CD14-positive monocyte (primary cell): ENCODE data around the gene CAPN9. TPM values are rescaled to one million over a fixed set of nuclear protein-coding genes. Genes with fewer than 3 reads are reported as not detected.

ENCODE experiments used
- DNase-seq, 3 donors: peaks; one replicate each; pipeline ENCODE4 v3.0.0-alpha.2; 2011 to 2022
- H2AFZ ChIP-seq: 2 replicates; pipeline ENCODE4 v1.6.0; 2012; ENCODE audit warnings: mild to moderate bottlenecking, low read depth, low read length, inconsistent platforms; ENCODE audit not compliant: insufficient read depth, poor library complexity, severe bottlenecking
- H3K27ac ChIP-seq, 2 donors: 1 replicate in 1 of 2; 2 replicates in 1 of 2; pipeline ENCODE4 v1.5.1; 2012 to 2013; ENCODE audit warnings: low read length in 2 of 2, control low read depth in 1 of 2, inconsistent platforms in 1 of 2, low read depth in 1 of 2, mild to moderate bottlenecking in 1 of 2
- H3K27me3 ChIP-seq, 2 donors: one replicate each; pipeline versions ENCODE4 v1.6.0 to v1.6.1; 2011 to 2013; ENCODE audit warnings: low read length in 2 of 2; ENCODE audit not compliant: control insufficient read depth in 2 of 2, insufficient read depth in 2 of 2
- H3K36me3 ChIP-seq, 2 donors: replicated peaks in 1 of 2; 1 replicate in 1 of 2; 2 replicates in 1 of 2; pipeline versions ENCODE4 v1.5.1 to v1.6.1; 2012 to 2013; ENCODE audit warnings: low read length in 2 of 2, control low read depth in 1 of 2, inconsistent platforms in 1 of 2, mild to moderate bottlenecking in 1 of 2; ENCODE audit not compliant: insufficient read depth in 2 of 2, control insufficient read depth in 1 of 2
- H3K4me1 ChIP-seq, 2 donors: 1 replicate in 1 of 2; 2 replicates in 1 of 2; pipeline versions ENCODE4 v1.5.1 to v1.6.1; 2012 to 2013; ENCODE audit warnings: low read length in 2 of 2, control low read depth in 1 of 2, inconsistent platforms in 1 of 2, mild to moderate bottlenecking in 1 of 2, moderate library complexity in 1 of 2; ENCODE audit not compliant: insufficient read depth in 2 of 2, control insufficient read depth in 1 of 2
- H3K4me2 ChIP-seq: replicated peaks from 2 replicates; pipeline ENCODE3; 2012; ENCODE audit warnings: low read length, moderate library complexity, mild to moderate bottlenecking; ENCODE audit not compliant: poor library complexity, severe bottlenecking; ENCODE audit errors: extremely low read depth
- H3K4me3 ChIP-seq, 3 experiments: fragments of 200-600 bp in 1 of 3; sonication (generic) in 1 of 3; replicated peaks in 1 of 3; 1 replicate in 2 of 3; 2 replicates in 1 of 3; pipeline ENCODE4 v1.5.1; 2011 to 2013; ENCODE audit warnings: low read length in 3 of 3, mild to moderate bottlenecking in 3 of 3, control low read depth in 2 of 3, low read depth in 2 of 3, inconsistent platforms in 1 of 3, moderate library complexity in 1 of 3
- H3K79me2 ChIP-seq: 2 replicates; pipeline ENCODE4 v1.6.0; 2012; ENCODE audit warnings: mild to moderate bottlenecking, control low read depth, inconsistent platforms, low read length, moderate library complexity; ENCODE audit not compliant: insufficient read depth
- H3K9ac ChIP-seq: 2 replicates; pipeline ENCODE4 v1.6.0; 2017; ENCODE audit warnings: low read length, mild to moderate bottlenecking; ENCODE audit not compliant: insufficient read depth, poor library complexity, severe bottlenecking
- H3K9me3 ChIP-seq, 2 donors: replicated peaks in 1 of 2; 1 replicate in 1 of 2; 2 replicates in 1 of 2; pipeline versions ENCODE4 v1.5.1 to v1.6.1; 2012 to 2013; ENCODE audit warnings: low read length in 2 of 2, control low read depth in 1 of 2; ENCODE audit not compliant: control insufficient read depth in 1 of 2, insufficient read depth in 1 of 2
- H4K20me1 ChIP-seq: 2 replicates; pipeline ENCODE4 v1.6.0; 2012; ENCODE audit warnings: mild to moderate bottlenecking, low read length, control low read depth, moderate library complexity; ENCODE audit not compliant: insufficient read depth
- H3K27ac Mint-ChIP-seq, 7 donors: one replicate each; pipeline ENCODE4 v1.8.0; 2020; ENCODE audit warnings: mild to moderate bottlenecking in 7 of 7, mixed read lengths in 7 of 7, moderate library complexity in 6 of 7, inconsistent platforms in 2 of 7
- H3K27me3 Mint-ChIP-seq, 3 donors: one replicate each; pipeline ENCODE4 v1.8.0; 2021 to 2022; ENCODE audit warnings: low read depth in 3 of 3, mild to moderate bottlenecking in 3 of 3, mixed read lengths in 3 of 3, moderate library complexity in 3 of 3, inconsistent platforms in 1 of 3
- H3K36me3 Mint-ChIP-seq, 2 donors: one replicate each; pipeline ENCODE4 v1.8.0; 2020; ENCODE audit warnings: mixed read lengths in 2 of 2, inconsistent platforms in 1 of 2, mild to moderate bottlenecking in 1 of 2
- H3K4me1 Mint-ChIP-seq: one replicate; pipeline ENCODE4 v1.8.0; 2020; ENCODE audit warnings: mild to moderate bottlenecking, mixed read lengths
- H3K4me3 Mint-ChIP-seq, 2 donors: one replicate each; pipeline ENCODE4 v1.8.0; 2020; ENCODE audit warnings: mild to moderate bottlenecking in 2 of 2, mixed read lengths in 2 of 2, moderate library complexity in 1 of 2
- H3K9me3 Mint-ChIP-seq, 7 donors: one replicate each; pipeline ENCODE4 v1.8.0; 2020 to 2022; ENCODE audit warnings: mixed read lengths in 7 of 7, mild to moderate bottlenecking in 6 of 7, moderate library complexity in 6 of 7, inconsistent platforms in 2 of 7
- CTCF ChIP-seq: fragments of 200-600 bp; IDR thresholded peaks from one replicate; pipeline ENCODE4 v1.8.0; 2022; ENCODE audit warnings: antibody characterized with exemption, mild to moderate bottlenecking
- WGBS: methylation state at CpG from one replicate; pipeline ENCODE4 v1.1.5; 2013; ENCODE audit warnings: missing lambda C conversion rate; ENCODE audit not compliant: insufficient coverage; 5-methylcytosine and 5-hydroxymethylcytosine counted together
- intact Hi-C, 2 donors: fragments of 100-400 bp; cut with micrococcal nuclease; formaldehyde crosslinking; loops; one replicate each; pipeline versions ENCODE4 v1.15.0 to v1.15.1; 2023
- polyA plus RNA-seq, 3 donors: library from polyadenylated mRNA; depleted of rRNA in 1 of 3; unstranded in 2 of 3; stranded (reverse) in 1 of 3; fragments of 300-500 nt in 2 of 3; fragments of >200 nt in 1 of 3; fragmentation: Illumina TruSeq in 2 of 3; gene quantifications; 1 replicate in 2 of 3; 2 replicates in 1 of 3; pipeline ENCODE4 v1.2.3, GENCODE V29; 2012 to 2021

CAPN9 gene
- polyA plus RNA-seq, 3 donors = not detected

DNA sequence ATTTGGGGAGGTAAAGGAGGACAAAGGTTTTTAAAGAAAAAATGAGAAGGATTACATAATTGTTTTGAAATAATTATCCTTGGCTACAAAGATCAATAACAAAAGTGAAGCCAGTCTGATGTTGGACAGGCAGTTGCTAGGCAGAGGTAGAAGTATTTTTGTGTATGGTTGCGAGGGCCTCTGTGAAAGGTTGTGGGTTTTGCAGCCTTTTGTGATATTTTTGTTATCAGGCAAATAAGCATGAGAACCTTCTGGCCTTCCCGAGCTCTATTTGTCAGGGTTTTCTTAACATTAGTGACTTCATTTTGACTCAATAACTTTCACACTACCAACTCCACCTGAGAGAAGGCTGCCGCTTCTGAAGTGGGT is 39.2 kb downstream of the CAPN9 start:
- Mint-ChIP-seq H3K36me3 (no peaks in the 10 kb centered on the region), H3K4me1 (no peaks in the 10 kb centered on the region), H3K4me3 (no peak overlapping the region), H3K27me3 (peaks cover 3 to 8% (median 5%) of the 10 kb centered on the region in 3 donors), H3K9me3 (no peaks in the 10 kb centered on the region), H3K27ac (no peak overlapping the region)
- Histone ChIP-seq H3K36me3 (no peaks in the 10 kb centered on the region), H3K9me3 (no peaks in the 10 kb centered on the region), H2AFZ (no peak overlapping the region), H3K27ac (no peak overlapping the region), H3K4me1 (no peaks in the 10 kb centered on the region), H3K79me2 (no peaks in the 10 kb centered on the region), H3K9ac (no peak overlapping the region), H4K20me1 (no peaks in the 10 kb centered on the region), H3K27me3 (peaks cover 0 to 2% of the 10 kb centered on the region in 2 donors), H3K4me3 (no peak overlapping the region), H3K4me2 (no peak overlapping the region)
- no peak for TF ChIP-seq CTCF
- intact Hi-C loops = no loop called here
- DNase-seq = no peak
- WGBS = no CpG with 5 or more reads among the region's 3 CpGs

DNA sequence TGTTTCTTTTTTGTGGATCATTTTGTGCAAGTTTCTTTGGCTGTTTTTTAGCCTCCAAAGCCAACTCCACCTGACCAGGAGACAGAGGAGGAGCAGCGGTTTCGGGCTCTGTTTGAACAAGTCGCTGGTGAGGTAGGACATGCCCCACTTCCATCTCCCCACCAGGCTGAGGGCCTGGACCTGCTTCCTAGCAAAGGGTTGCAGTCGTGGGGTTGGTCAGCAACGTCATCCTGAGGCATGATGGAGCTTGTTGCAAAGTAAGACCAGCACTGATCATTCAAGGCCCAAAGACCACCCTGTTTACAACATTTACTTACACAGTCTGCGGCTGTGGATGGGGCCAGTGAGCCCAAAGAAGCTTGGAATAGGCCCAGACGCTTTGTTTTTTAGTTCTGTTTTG is 40.3 kb downstream of the CAPN9 start:
- H3K79me2 ChIP-seq = no peaks in the 10 kb centered on the region
- H3K36me3 Mint-ChIP-seq = no peaks in the 10 kb centered on the region
- no peaks in the 10 kb centered on the region for H4K20me1 ChIP-seq
- H3K4me3 ChIP-seq = no peak overlapping the region
- no peaks in the 10 kb centered on the region for H3K9me3 ChIP-seq
- 85% methylated on average over 3 of the region's 7 CpGs for WGBS
- no peak overlapping the region for H3K4me2 ChIP-seq
- DNase-seq = no peak
- H3K27ac ChIP-seq = no peak overlapping the region
- H3K9ac ChIP-seq = no peak overlapping the region
- H3K36me3 ChIP-seq = no peaks in the 10 kb centered on the region
- peaks cover 3 to 16% (median 8%) of the 10 kb centered on the region in 3 donors for H3K27me3 Mint-ChIP-seq
- no peaks in the 10 kb centered on the region for H3K4me1 ChIP-seq
- intact Hi-C loops = no loop called here
- H3K4me1 Mint-ChIP-seq = no peaks in the 10 kb centered on the region
- no peaks in the 10 kb centered on the region for H3K9me3 Mint-ChIP-seq
- no peak for TF ChIP-seq CTCF
- H3K4me3 Mint-ChIP-seq = peak overlapping the region in 1 of 2 donors; percentile 18
- no peak overlapping the region for H2AFZ ChIP-seq
- H3K27ac Mint-ChIP-seq = peak overlapping the region in 1 of 7 donors; percentile 20
- H3K27me3 ChIP-seq = no peaks in the 10 kb centered on the region
